HepG2 (cell line): ENCODE data around the gene TCFL5. TPM values are rescaled to one million over a fixed set of nuclear protein-coding genes. Genes with fewer than 3 reads are reported as not detected.

Source experiments
- BCL6 ChIP-seq: IDR thresholded peaks from 2 replicates; pipeline ENCODE4 v1.6.1; 2016; ENCODE audit warnings: missing genetic modification reagents, missing compliant biosample characterization
- ELF1 ChIP-seq: sonication (generic); formaldehyde crosslinking; IDR thresholded peaks from 2 replicates; pipeline ENCODE4 v1.4.0; 2020; ENCODE audit warnings: missing genetic modification reagents
- ESRRA ChIP-seq: sonication (generic); formaldehyde crosslinking; IDR thresholded peaks from 2 replicates; pipeline ENCODE4 v1.5.1; 2020; ENCODE audit warnings: mild to moderate bottlenecking, low read depth, missing genetic modification reagents
- MYNN ChIP-seq: sonication (generic); formaldehyde crosslinking; IDR thresholded peaks from 2 replicates; pipeline ENCODE4 v1.4.0; 2020; ENCODE audit warnings: mild to moderate bottlenecking, low read depth, missing genetic modification reagents
- SRY ChIP-seq: sonication (generic); formaldehyde crosslinking; IDR thresholded peaks from 2 replicates; pipeline ENCODE4 v1.8.0; 2022; ENCODE audit warnings: mild to moderate bottlenecking, missing genetic modification reagents
- U2AF2 ChIP-seq: fragments of 200-400 bp; formaldehyde crosslinking; IDR thresholded peaks from 2 replicates; pipeline ENCODE4 v1.6.1; 2017; ENCODE audit warnings: low read depth, mild to moderate bottlenecking, low read length
- XBP1 ChIP-seq: sonication (generic); formaldehyde crosslinking; IDR thresholded peaks from 2 replicates; pipeline ENCODE4 v1.5.0; 2020; ENCODE audit warnings: missing genetic modification reagents
- ZFP36L1 ChIP-seq: sonication (generic); formaldehyde crosslinking; IDR thresholded peaks from 2 replicates; pipeline ENCODE4 v1.8.0; 2022; ENCODE audit warnings: mild to moderate bottlenecking, missing genetic modification reagents, moderate library complexity
- polyA plus RNA-seq, 8 experiments: library from polyadenylated mRNA; depleted of rRNA in 3 of 8; stranded (reverse) in 7 of 8; unstranded in 1 of 8; fragments of >200 nt; fragmentation: Illumina TruSeq in 4 of 8; extraction: Trizol in 4 of 8; gene quantifications; 2 replicates each; pipeline versions ENCODE4 v1.2.1 to v1.2.3, GENCODE V29; 2011 to 2016; ENCODE audit warnings: low read depth in 4 of 8, missing spikeins in 1 of 8, mixed read lengths in 1 of 8; ENCODE audit not compliant: insufficient read depth in 1 of 8
- total RNA-seq, 5 experiments: library from RNA; depleted of rRNA; stranded (reverse); fragments of >200 nt; fragmentation: Illumina TruSeq; extraction: Trizol; gene quantifications; 2 replicates each; pipeline ENCODE4 v1.2.3, GENCODE V29; 2016; ENCODE audit warnings: low read depth in 1 of 5
- TF ChIP-seq, protein P1 (sequence below): sonication (generic); formaldehyde crosslinking; IDR thresholded peaks from 2 replicates; pipeline ENCODE4 v1.4.0; 2020; ENCODE audit warnings: missing genetic modification reagents, mild to moderate bottlenecking, borderline replicate concordance
- TF ChIP-seq, protein P2 (sequence below): sonication (generic); formaldehyde crosslinking; conservative IDR thresholded peaks from 2 replicates; pipeline ENCODE4 v1.4.0; 2020; ENCODE audit warnings: missing genetic modification reagents
- TF ChIP-seq, protein P3 (sequence below): sonication (generic); formaldehyde crosslinking; IDR thresholded peaks from 2 replicates; pipeline ENCODE4 v1.4.0; 2020; ENCODE audit warnings: missing genetic modification reagents, borderline replicate concordance
- TF ChIP-seq, protein P4 (sequence below): sonication (generic); formaldehyde crosslinking; IDR thresholded peaks from 2 replicates; pipeline ENCODE4 v1.5.1; 2020; ENCODE audit warnings: mild to moderate bottlenecking, missing genetic modification reagents, borderline replicate concordance
- TF ChIP-seq, protein P5 (sequence below): IDR thresholded peaks from 2 replicates; pipeline ENCODE4 v1.6.1; 2016; ENCODE audit warnings: control low read depth

TCFL5 gene
- total and polyA plus RNA-seq, 2 of the 13 experiments (the other 11 are each of a cell fraction or from before 2014, with no cell fraction given), result 14.8 to 20.0 TPM

DNA sequence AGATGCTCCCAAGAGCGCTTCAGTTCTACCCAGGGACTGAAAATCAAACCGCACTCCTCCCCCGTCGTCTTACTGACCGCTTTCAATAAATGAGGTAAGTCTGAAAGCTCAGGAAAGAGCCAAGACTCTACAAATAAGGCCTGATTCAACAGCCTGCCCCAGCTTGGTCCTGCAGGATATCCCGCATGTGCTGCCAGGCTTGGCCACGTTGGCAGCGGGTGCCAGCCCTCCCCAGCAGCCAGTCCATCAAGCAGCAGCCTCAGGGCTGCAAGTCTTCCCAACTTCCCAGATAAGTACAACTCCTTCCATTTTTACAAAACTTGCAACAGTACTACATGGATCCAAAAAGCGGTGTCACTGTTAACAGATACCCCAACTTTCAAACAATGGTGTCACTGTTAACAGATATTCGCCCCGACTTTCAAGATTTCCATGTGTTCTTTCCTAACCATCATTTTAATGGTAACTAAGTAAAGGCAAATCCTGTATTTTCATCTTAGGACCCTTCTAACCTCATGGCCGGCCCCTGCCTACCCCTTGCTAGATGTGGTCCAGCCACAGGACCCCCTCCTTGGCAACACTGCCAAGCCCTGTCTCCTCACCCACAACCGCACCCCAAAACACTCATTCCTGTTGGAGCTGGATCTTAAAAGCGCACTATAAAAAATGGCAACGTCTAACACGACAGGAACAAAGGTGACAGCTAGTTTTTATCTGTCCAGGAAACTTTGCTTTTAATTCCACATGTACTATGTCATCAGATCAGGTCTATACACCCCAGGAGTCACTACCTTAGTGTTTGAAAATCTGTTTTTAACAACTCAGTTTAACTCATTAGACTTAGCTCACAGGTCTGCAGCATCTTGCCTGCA is 36.7 kb upstream of the TCFL5 start (continued):
- TF ChIP-seq, protein P1, sequence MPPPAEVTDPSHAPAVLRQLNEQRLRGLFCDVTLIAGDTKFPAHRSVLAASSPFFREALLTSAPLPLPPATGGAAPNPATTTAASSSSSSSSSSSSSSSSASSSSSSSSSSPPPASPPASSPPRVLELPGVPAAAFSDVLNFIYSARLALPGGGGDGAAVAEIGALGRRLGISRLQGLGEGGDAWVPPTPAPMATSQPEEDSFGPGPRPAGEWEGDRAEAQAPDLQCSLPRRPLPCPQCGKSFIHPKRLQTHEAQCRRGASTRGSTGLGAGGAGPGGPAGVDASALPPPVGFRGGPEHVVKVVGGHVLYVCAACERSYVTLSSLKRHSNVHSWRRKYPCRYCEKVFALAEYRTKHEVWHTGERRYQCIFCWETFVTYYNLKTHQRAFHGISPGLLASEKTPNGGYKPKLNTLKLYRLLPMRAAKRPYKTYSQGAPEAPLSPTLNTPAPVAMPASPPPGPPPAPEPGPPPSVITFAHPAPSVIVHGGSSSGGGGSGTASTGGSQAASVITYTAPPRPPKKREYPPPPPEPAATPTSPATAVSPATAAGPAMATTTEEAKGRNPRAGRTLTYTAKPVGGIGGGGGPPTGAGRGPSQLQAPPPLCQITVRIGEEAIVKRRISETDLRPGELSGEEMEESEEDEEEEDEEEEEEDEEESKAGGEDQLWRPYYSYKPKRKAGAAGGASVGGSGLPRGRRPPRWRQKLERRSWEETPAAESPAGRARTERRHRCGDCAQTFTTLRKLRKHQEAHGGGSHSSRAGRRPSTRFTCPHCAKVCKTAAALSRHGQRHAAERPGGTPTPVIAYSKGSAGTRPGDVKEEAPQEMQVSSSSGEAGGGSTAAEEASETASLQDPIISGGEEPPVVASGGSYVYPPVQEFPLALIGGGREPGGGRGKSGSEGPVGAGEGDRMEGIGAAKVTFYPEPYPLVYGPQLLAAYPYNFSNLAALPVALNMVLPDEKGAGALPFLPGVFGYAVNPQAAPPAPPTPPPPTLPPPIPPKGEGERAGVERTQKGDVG (CRISPR knock-in tag), result no peak
- TF ChIP-seq BCL6, result no peak
- TF ChIP-seq, protein P2, sequence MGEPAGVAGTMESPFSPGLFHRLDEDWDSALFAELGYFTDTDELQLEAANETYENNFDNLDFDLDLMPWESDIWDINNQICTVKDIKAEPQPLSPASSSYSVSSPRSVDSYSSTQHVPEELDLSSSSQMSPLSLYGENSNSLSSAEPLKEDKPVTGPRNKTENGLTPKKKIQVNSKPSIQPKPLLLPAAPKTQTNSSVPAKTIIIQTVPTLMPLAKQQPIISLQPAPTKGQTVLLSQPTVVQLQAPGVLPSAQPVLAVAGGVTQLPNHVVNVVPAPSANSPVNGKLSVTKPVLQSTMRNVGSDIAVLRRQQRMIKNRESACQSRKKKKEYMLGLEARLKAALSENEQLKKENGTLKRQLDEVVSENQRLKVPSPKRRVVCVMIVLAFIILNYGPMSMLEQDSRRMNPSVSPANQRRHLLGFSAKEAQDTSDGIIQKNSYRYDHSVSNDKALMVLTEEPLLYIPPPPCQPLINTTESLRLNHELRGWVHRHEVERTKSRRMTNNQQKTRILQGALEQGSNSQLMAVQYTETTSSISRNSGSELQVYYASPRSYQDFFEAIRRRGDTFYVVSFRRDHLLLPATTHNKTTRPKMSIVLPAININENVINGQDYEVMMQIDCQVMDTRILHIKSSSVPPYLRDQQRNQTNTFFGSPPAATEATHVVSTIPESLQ, result no peak
- TF ChIP-seq ESRRA (CRISPR knock-in tag), result no peak
- TF ChIP-seq, protein P3, sequence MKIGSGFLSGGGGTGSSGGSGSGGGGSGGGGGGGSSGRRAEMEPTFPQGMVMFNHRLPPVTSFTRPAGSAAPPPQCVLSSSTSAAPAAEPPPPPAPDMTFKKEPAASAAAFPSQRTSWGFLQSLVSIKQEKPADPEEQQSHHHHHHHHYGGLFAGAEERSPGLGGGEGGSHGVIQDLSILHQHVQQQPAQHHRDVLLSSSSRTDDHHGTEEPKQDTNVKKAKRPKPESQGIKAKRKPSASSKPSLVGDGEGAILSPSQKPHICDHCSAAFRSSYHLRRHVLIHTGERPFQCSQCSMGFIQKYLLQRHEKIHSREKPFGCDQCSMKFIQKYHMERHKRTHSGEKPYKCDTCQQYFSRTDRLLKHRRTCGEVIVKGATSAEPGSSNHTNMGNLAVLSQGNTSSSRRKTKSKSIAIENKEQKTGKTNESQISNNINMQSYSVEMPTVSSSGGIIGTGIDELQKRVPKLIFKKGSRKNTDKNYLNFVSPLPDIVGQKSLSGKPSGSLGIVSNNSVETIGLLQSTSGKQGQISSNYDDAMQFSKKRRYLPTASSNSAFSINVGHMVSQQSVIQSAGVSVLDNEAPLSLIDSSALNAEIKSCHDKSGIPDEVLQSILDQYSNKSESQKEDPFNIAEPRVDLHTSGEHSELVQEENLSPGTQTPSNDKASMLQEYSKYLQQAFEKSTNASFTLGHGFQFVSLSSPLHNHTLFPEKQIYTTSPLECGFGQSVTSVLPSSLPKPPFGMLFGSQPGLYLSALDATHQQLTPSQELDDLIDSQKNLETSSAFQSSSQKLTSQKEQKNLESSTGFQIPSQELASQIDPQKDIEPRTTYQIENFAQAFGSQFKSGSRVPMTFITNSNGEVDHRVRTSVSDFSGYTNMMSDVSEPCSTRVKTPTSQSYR (CRISPR knock-in tag), result no peak
- TF ChIP-seq XBP1 (CRISPR knock-in tag), result no peak
- no peak for TF ChIP-seq ZFP36L1 (CRISPR knock-in tag)
- TF ChIP-seq MYNN (CRISPR knock-in tag), result no peak
- TF ChIP-seq, protein P4, sequence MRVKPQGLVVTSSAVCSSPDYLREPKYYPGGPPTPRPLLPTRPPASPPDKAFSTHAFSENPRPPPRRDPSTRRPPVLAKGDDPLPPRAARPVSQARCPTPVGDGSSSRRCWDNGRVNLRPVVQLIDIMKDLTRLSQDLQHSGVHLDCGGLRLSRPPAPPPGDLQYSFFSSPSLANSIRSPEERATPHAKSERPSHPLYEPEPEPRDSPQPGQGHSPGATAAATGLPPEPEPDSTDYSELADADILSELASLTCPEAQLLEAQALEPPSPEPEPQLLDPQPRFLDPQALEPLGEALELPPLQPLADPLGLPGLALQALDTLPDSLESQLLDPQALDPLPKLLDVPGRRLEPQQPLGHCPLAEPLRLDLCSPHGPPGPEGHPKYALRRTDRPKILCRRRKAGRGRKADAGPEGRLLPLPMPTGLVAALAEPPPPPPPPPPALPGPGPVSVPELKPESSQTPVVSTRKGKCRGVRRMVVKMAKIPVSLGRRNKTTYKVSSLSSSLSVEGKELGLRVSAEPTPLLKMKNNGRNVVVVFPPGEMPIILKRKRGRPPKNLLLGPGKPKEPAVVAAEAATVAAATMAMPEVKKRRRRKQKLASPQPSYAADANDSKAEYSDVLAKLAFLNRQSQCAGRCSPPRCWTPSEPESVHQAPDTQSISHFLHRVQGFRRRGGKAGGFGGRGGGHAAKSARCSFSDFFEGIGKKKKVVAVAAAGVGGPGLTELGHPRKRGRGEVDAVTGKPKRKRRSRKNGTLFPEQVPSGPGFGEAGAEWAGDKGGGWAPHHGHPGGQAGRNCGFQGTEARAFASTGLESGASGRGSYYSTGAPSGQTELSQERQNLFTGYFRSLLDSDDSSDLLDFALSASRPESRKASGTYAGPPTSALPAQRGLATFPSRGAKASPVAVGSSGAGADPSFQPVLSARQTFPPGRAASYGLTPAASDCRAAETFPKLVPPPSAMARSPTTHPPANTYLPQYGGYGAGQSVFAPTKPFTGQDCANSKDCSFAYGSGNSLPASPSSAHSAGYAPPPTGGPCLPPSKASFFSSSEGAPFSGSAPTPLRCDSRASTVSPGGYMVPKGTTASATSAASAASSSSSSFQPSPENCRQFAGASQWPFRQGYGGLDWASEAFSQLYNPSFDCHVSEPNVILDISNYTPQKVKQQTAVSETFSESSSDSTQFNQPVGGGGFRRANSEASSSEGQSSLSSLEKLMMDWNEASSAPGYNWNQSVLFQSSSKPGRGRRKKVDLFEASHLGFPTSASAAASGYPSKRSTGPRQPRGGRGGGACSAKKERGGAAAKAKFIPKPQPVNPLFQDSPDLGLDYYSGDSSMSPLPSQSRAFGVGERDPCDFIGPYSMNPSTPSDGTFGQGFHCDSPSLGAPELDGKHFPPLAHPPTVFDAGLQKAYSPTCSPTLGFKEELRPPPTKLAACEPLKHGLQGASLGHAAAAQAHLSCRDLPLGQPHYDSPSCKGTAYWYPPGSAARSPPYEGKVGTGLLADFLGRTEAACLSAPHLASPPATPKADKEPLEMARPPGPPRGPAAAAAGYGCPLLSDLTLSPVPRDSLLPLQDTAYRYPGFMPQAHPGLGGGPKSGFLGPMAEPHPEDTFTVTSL (CRISPR knock-in tag), result no peak
- TF ChIP-seq ELF1 (CRISPR knock-in tag), result no peak
- TF ChIP-seq, protein P5, sequence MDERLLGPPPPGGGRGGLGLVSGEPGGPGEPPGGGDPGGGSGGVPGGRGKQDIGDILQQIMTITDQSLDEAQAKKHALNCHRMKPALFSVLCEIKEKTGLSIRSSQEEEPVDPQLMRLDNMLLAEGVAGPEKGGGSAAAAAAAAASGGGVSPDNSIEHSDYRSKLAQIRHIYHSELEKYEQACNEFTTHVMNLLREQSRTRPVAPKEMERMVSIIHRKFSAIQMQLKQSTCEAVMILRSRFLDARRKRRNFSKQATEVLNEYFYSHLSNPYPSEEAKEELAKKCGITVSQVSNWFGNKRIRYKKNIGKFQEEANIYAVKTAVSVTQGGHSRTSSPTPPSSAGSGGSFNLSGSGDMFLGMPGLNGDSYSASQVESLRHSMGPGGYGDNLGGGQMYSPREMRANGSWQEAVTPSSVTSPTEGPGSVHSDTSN (CRISPR knock-in tag), result no peak
- TF ChIP-seq U2AF2, result no peak
- no peak for TF ChIP-seq SRY (CRISPR knock-in tag)
